Spleen (tissue), 11 donors: ENCODE results near the gene CGB5. TPM values are rescaled to one million over a fixed set of nuclear protein-coding genes. Genes with fewer than 3 reads are reported as not detected.

Source experiments
- DNase-seq: peaks from one replicate; pipeline ENCODE4 v3.0.0-alpha.2; 2020
- H3K27ac ChIP-seq, 8 donors: fragments of 200-600 bp; sonication (generic) in 7 of 8; 1 replicate in 4 of 8; 2 replicates in 4 of 8; pipeline versions ENCODE4 v1.5.0 to v1.8.0; 2016 to 2021; ENCODE audit warnings: inconsistent platforms in 4 of 8, mild to moderate bottlenecking in 4 of 8, moderate library complexity in 1 of 8
- H3K27me3 ChIP-seq, 7 donors: fragments of 200-600 bp; sonication (generic) in 6 of 7; replicated peaks in 1 of 7; 1 replicate in 4 of 7; 2 replicates in 3 of 7; pipeline versions ENCODE4 v1.5.0 to v1.8.0; 2016 to 2021; ENCODE audit warnings: inconsistent platforms in 3 of 7, mild to moderate bottlenecking in 1 of 7
- H3K36me3 ChIP-seq, 6 donors: fragments of 200-600 bp; sonication (generic) in 5 of 6; 1 replicate in 4 of 6; 2 replicates in 2 of 6; pipeline versions ENCODE4 v1.5.0 to v1.8.0; 2016 to 2021; ENCODE audit warnings: inconsistent platforms in 2 of 6
- H3K4me1 ChIP-seq, 6 donors: fragments of 200-600 bp; sonication (generic) in 5 of 6; 1 replicate in 3 of 6; 2 replicates in 3 of 6; pipeline versions ENCODE4 v1.5.0 to v1.8.0; 2016 to 2021; ENCODE audit warnings: inconsistent platforms in 3 of 6
- H3K4me3 ChIP-seq, 8 donors: fragments of 200-600 bp; sonication (generic) in 7 of 8; 1 replicate in 4 of 8; 2 replicates in 4 of 8; pipeline versions ENCODE4 v1.5.0 to v1.8.0; 2016 to 2021; ENCODE audit warnings: inconsistent platforms in 4 of 8, mild to moderate bottlenecking in 4 of 8, moderate library complexity in 2 of 8
- H3K9me3 ChIP-seq, 8 donors: fragments of 200-600 bp; sonication (generic) in 7 of 8; 1 replicate in 4 of 8; 2 replicates in 4 of 8; pipeline versions ENCODE4 v1.5.0 to v1.8.0; 2016 to 2021; ENCODE audit warnings: inconsistent platforms in 4 of 8
- POLR2A ChIP-seq, 3 donors: fragments of 450-650 bp; IDR thresholded peaks; one replicate each; pipeline ENCODE4 v1.5.1; 2017; ENCODE audit warnings: antibody characterized with exemption in 3 of 3, mild to moderate bottlenecking in 1 of 3
- POLR2AphosphoS5 ChIP-seq, 3 donors: sonication (generic); formaldehyde crosslinking; IDR thresholded peaks; one replicate each; pipeline ENCODE4 v1.5.1; 2017; ENCODE audit warnings: antibody characterized with exemption in 3 of 3
- WGBS, 5 donors: extraction: QIAGEN DNeasy Blood & Tissue Kit in 3 of 5; methylation state at CpG; one replicate each; pipeline versions ENCODE4 v1.1.5 to v1.1.7; 2013 to 2018; 5-methylcytosine and 5-hydroxymethylcytosine counted together
- intact Hi-C: fragments of 100-400 bp; cut with DNase I; formaldehyde crosslinking; loops from one replicate; pipeline ENCODE4 v1.15.0; 2023; ENCODE audit warnings: low total_unique reads
- polyA plus RNA-seq, 3 donors: library from polyadenylated mRNA; stranded (reverse); fragments of 200-250 nt; gene quantifications; one replicate each; pipeline ENCODE4 v1.2.1, GENCODE V29; 2013
- total RNA-seq, 7 donors: library from RNA; depleted of rRNA in 3 of 7; stranded (reverse); fragments of >200 nt in 3 of 7; fragmentation: NEBNext Ultra II Directional in 4 of 7; extraction: Animal tissue kit (Norgen Biotek cat#: 25700) in 4 of 7; gene quantifications; one replicate each; pipeline versions ENCODE4 v1.1.0 to v1.2.1, GENCODE V29; 2016 to 2021
- TF ChIP-seq, protein P1 (sequence below), 11 experiments: fragments of 200-600 bp in 7 of 11; fragments of 450-650 bp in 4 of 11; sonication (generic) in 4 of 11; IDR thresholded peaks in 8 of 11; conservative IDR thresholded peaks in 3 of 11; 1 replicate in 7 of 11; 2 replicates in 4 of 11; pipeline versions ENCODE4 v1.4.0 to v1.8.0; 2016 to 2021; ENCODE audit warnings: antibody characterized with exemption in 11 of 11, inconsistent platforms in 4 of 11, mild to moderate bottlenecking in 1 of 11
- donor health status: healthy with polysubstance abuse.
- donor health status: DM: no; HTN: no; CAD: no; lungs with moderate emphysema.
- donor health status: DM: no; HTN: no; CAD: no.
- donor health status: Bipolar disorder and iron deficiency.
- donor health status: healthy.
- donor health status: DM: no; HTN: no; CAD: no.
- donor health status: DM: yes; HTN: yes; CAD: no.

CGB5 gene
- total and polyA plus RNA-seq, 10 donors = not detected

DNA sequence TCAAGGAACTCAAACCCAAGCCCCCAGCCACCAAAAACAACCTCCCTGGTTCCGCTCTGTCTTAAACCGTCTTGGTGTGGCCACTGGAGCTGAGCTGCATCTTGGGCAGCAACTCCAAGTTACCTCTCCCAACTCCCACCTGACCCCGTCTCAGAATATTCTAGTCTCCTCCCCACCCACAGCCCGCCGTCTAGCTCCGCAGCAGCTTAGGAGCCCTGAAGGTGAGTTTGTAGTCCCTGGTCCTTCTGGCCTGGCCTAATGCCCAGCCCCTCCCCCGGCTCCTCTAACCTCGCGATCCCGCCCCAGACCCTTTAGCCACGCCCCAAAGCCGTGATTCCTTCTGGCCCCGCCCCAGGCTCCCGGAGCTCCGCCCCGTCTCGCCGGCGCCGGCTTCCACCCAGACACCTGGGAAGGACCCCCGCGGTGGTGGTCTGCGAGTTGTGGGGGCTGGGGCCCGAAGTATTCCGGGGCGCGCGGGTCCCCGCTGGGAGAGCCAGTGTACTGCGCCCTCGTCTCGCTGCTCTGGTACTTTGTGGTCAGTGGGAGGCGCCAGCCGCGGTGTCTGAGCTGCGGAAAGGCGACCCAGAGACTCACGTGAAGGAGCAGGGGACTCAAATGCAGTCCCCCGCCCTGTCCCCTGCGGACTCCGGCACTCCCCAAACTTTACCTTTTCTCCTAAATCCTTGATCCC is 24.3 kb upstream of the CGB5 start:
- TF ChIP-seq POLR2AphosphoS5 (IDR thresholded peaks at IDR 0.05) = peak in 1 of 3 donors; percentile 22
- TF ChIP-seq, protein P1, sequence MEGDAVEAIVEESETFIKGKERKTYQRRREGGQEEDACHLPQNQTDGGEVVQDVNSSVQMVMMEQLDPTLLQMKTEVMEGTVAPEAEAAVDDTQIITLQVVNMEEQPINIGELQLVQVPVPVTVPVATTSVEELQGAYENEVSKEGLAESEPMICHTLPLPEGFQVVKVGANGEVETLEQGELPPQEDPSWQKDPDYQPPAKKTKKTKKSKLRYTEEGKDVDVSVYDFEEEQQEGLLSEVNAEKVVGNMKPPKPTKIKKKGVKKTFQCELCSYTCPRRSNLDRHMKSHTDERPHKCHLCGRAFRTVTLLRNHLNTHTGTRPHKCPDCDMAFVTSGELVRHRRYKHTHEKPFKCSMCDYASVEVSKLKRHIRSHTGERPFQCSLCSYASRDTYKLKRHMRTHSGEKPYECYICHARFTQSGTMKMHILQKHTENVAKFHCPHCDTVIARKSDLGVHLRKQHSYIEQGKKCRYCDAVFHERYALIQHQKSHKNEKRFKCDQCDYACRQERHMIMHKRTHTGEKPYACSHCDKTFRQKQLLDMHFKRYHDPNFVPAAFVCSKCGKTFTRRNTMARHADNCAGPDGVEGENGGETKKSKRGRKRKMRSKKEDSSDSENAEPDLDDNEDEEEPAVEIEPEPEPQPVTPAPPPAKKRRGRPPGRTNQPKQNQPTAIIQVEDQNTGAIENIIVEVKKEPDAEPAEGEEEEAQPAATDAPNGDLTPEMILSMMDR (IDR thresholded peaks at IDR 0.05 in 8 of 11, conservative IDR thresholded peaks at IDR 0.05 in 3 of 11) = no peak
- intact Hi-C loops = no loop called here
- peak; percentile 88 for DNase-seq
- WGBS, 5 donors = 7 to 44% (median 19%) methylated on average over 19 to 41 of the region's 41 CpGs
- H3K9me3 ChIP-seq = no peaks in the 10 kb centered on the region
- no peak overlapping the region for H3K27ac ChIP-seq
- H3K4me1 ChIP-seq = peaks cover 4 to 32% (median 25%) of the 10 kb centered on the region in 6 donors
- H3K27me3 ChIP-seq = peaks cover 0 to 34% (median 7%) of the 10 kb centered on the region in 7 donors
- H3K36me3 ChIP-seq = peaks cover 0 to 21% (median 18%) of the 10 kb centered on the region in 6 donors
- H3K4me3 ChIP-seq = peak overlapping the region; percentile 22 to 77 (median 52)

DNA sequence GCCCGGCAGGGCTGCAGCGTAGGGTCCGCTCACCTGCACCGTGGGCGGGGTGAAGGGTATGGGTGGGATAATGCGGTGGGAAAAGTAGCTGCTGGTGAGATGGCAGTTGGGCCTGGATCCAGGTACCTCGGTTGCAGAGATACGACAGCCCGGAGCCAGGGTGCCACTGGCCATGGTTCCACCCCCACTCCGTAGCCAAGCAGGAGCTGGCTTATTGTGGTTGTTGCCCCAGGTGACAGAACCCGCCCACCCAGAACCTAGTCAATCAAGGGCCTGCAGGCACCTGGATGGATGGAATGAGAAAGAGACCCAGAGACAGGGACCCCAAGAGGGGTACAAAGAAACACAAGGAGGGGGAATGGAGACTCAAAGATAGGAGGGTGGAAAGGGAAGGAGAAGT is 23.3 kb upstream of the CGB5 start:
- Histone ChIP-seq H3K9me3 (no peaks in the 10 kb centered on the region), H3K27ac (no peak overlapping the region), H3K27me3 (peaks cover 0 to 34% (median 7%) of the 10 kb centered on the region in 7 donors), H3K4me3 (no peak overlapping the region), H3K36me3 (peaks cover 0 to 11% (median 10%) of the 10 kb centered on the region in 6 donors), H3K4me1 (peaks cover 4 to 32% (median 25%) of the 10 kb centered on the region in 6 donors)
- 75 to 91% (median 88%) methylated on average over 11 of the region's 11 CpGs for WGBS, 5 donors
- intact Hi-C loops = no loop called here
- TF ChIP-seq, protein P1 (IDR thresholded peaks at IDR 0.05 in 8 of 11, conservative IDR thresholded peaks at IDR 0.05 in 3 of 11) = no peak
- TF ChIP-seq POLR2A (IDR thresholded peaks at IDR 0.05) (no peak), POLR2AphosphoS5 (IDR thresholded peaks at IDR 0.05) (no peak)
- DNase-seq = no peak

DNA sequence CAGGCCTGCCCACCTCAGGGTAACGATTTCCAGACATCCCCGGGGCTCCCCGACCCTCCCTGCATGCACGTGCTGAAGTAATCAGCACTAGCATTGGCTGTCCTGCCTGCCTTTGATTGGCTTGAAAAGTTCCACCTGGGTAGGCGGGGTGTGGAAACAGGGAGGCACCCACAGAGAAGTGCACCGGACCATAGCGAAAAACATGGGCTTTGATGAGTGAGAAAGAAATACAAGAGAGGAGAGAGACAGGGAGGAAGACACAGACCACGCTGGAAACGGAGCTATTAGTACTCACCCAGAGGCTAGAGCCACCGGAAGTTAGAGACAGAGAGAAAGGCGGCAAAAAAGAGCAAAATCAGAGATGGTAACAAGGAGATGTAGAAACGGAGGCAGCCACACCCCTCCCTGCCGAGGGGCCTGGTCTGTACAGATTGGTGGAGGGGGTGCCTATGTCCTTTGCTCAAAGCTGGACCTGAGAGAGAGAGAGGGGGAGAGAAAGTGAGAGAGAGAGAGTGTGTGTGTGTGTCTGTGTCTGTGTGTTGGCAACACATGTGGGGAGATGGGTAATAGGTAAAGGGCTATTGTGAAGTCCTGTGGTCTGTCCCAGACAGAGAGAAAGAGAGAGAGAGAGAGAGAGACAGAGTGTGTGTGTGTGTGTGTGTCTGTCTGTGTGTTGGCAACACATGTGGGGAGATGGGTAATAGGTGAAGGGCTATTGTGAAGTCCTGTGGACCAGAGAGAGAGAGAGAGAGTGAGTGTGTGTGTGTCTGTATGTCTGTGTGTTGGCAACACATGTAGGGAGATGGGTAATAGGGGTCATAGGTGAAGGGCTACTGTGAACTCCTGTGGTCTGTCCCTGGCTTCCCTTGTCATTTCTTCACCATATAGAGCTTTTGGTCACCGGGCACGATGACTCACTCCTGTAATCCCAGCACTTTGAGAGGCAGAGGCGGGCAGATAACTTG is 22.4 kb upstream of the CGB5 start:
- peaks cover 0 to 34% (median 7%) of the 10 kb centered on the region in 7 donors for H3K27me3 ChIP-seq
- WGBS, 5 donors = 35 to 45% (median 40%) methylated on average over 16 of the region's 16 CpGs
- intact Hi-C loops = no loop called here

More for the DNA sequence above, 22.4 kb upstream of the CGB5 start:
- no peak overlapping the region for H3K27ac ChIP-seq
- TF ChIP-seq POLR2AphosphoS5 (IDR thresholded peaks at IDR 0.05) (no peak), POLR2A (IDR thresholded peaks at IDR 0.05) (no peak)
- TF ChIP-seq, protein P1 (IDR thresholded peaks at IDR 0.05 in 8 of 11, conservative IDR thresholded peaks at IDR 0.05 in 3 of 11) = no peak
- H3K9me3 ChIP-seq = no peaks in the 10 kb centered on the region
- peaks cover 4 to 32% (median 25%) of the 10 kb centered on the region in 6 donors for H3K4me1 ChIP-seq
- H3K36me3 ChIP-seq = peaks cover 0 to 3% (median 1%) of the 10 kb centered on the region in 6 donors
- DNase-seq = no peak
- no peak overlapping the region for H3K4me3 ChIP-seq
